Measurements from ENCODE around the gene STEAP1B.
"Not testable (repeated sequence)": the region's sequence is repeated elsewhere in the genome, so short reads cannot be mapped to it uniquely, and the experiment has no call there.

The STEAP1B gene

DNA sequence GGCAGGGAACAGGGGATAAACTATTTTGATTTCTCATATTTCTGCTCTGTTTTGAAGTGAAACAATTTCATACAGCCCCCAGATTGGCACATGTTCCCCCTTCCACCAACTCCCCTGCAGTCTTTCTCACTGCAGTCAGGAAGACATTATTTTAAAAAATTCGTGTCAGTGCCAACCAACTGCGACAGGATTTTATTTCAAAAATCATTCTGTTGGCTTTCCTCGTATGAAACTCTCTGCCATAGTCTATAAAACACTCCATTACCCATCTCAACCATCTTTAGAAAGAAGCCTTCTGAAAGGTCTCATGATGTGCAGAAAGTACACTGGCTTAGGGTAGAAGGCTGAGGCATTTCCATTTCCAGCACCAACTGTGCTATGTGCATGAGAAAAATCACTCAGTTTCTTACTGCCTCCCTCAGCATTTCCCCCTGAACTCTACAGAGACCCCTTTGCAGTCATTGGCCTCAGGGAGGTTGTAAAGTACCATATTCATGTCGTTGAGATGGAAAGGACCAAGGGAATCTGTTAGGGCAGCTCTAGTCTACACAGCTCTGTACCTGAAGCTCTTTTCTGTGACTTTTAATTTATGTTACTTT is 46.9 kb downstream of the STEAP1B start:
- DNase-seq (ENCODE audit: low spot score) = no peak

DNA sequence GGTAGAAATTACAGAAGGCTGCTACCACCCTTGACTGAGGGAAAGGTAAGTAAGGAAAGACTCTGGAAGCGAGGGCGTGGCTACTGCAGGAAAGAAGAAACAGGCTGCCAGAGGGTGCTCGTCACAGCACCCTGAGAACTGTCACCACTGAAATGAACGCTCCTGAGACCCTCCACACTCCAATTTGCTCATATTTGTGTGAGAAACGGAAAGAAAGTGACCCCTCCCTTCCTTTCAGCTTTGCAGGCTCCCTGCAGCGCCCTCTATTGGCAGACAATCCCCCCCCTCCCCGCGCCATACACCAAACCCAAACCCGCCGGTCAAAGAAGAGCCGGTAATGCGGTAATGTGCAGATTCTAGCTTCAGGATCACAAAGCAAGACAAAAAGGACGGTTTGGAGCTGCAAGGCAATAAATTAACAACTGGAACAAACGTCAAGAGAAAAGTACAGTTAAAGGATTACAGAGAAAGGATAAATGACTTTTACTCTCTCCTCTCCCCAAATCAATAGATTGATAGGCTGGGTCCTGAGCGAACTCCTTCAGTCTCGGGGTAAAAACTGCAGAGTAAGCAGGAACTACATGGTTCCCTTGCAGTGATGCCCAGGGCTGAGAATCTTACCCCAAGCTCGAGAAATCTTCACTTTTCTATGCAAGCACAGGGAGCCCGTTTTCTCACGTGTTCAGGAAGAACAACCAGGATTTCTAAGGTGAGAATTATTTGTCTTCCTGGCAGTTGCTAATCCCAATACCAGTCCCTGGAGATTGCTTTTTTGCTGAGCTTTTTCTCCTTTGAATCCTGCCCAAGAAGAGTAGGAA is 47.6 kb downstream of the STEAP1B start:
- no peak for DNase-seq (ENCODE audit: low spot score)

DNA sequence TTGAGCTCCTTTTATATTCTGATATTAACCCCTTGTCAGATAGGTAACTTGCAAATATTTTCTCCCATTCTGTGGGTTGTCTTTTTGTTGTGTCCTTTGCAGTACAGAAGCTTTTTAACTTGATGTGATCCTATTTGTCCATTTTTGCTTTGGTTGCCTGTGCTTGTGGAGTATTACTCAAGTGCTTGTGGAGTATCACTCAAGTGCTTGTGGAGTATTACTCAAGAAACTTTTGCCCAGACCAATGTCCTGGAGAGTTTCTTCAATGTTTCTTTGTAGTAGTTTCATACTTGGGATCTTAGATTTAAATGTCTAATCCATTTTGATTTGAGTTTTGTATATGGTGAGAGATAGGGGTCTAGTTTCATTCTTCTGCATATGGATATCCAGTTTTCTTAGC is 50.0 kb downstream of the STEAP1B start:
- DNase-seq (ENCODE audit: low spot score) = not testable (repeated sequence)

DNA sequence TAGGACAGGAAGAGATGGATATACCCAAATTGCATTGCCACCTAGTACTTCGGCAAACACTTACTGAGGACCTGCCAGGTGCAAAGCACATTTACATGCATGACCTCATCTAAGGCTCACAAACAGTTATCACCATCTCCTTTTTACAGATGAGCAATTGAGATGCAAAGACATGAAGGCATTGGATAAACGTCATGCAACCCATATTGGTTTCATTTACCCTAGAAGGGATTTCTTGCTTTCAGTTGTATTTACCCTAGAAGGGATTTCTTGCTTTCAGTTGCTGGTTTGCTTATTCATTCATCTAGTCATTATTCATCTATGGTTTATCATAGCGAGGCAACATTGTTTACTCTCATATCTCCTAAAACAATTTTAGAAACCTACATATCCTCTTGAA is 52.2 kb downstream of the STEAP1B start:
- DNase-seq (ENCODE audit: low spot score) = no peak

DNA sequence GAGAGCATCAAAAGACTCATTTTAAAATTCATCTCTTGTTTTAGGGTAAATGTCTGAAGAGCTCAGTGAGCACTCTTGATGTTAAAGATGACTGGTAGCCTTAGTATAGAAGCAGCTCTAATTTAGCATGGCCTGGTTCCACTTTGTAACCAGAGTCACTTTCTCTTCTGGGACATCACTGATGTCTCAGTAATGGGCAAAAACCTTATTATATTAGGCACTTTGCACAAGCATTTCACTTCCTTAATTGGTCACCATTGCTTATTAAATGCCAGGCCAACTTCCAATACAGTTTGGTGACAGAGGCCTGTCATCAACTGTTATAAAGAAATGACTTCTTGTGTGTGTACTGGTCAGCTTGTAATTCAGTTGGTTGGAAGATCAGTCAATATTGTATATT is 53.0 kb downstream of the STEAP1B start:
- no peak for DNase-seq (ENCODE audit: low spot score)

DNA sequence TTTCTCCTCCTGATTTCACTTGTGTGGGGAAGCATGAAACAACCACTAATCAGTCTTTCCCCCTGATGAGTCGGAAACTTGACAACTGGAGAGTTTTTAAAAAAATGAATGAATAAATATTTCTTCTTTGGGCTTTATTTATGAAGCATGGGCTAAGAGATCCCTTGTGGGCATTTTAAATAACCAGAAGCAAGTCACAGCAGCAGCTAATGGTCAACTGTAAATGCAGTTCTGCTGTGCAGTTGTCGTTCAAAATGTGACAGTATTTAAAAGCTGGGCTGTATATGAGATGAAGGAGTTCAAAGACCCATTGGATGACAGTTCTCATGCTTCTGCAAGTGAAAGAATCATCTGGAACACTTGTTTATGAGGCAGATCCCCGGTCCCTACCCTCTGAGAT is 54.1 kb downstream of the STEAP1B start:
- no peak for DNase-seq (ENCODE audit: low spot score)

- no peak for DNase-seq (ENCODE audit: low spot score)
Observed at GRCh38 chr7:22445140-22445743, 54.7 kb downstream of the STEAP1B start.

DNA sequence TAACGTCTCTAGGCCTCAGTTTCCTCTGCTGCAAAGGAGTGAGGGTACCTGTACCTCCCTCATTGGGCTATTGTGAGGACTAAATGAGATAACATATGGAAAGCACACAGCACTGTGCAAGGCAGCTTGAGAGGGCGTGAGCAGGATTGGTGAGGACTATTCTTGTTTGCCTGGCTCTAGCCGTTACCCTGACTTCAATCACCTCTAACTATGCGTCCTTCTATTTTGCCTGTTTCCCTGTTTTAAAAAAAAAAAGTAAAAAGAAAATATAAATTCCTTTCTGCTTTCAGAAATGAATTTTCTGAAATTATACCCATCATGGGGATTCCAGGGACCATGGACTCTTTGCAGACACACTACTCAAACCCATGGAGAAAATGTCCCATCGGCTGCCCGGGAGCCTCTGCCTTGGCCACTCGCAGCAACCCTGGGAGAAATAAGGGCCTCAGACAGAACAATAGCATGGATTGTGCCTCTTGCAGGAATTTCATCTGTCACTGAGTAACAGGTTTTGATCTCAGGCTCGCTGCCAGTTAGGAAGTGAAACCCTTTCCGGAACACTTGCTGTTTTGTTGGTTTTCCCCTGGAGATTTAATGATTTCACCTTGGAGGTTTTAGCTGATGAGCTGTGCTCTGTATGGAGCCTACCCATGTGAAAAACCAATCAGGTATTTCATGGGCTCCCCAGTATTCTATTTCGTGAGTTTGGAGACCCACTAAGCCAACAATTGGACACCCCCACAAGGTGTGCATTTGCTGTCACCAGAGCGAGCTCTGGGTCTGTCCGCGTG is 55.6 kb downstream of the STEAP1B start:
- peak; percentile 97 for DNase-seq (ENCODE audit: low spot score)

GRCh38 chr7:22443370-22444180 is 56.4 kb downstream of the STEAP1B start:
- DNase-seq (ENCODE audit: low spot score) = no peak

GRCh38 chr7:22442882-22443369 is 57.1 kb downstream of the STEAP1B start:
- no peak for DNase-seq (ENCODE audit: low spot score)

- DNase-seq (ENCODE audit: low spot score) = no peak
Observed at GRCh38 chr7:22442187-22442881, 57.7 kb downstream of the STEAP1B start.

DNA sequence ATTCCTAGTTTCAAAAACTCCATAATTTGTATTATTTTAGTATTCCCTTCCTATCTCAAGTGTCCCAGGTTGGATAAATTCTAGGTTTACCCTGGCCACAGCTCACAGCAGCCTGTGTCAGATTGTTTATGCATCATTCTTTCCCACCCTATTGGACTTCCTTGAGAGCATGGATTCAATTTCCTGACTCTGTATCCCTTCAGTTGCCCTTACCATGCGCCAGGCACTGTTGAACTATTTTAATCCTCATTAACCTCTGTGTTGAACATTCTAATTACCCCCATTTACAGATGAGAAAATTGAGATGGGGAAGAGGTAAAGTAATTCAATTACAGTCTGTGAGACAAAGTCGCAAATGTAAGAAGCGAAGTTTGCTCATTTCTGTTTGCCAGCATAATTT is 58.8 kb downstream of the STEAP1B start:
- DNase-seq (ENCODE audit: low spot score) = no peak

DNA sequence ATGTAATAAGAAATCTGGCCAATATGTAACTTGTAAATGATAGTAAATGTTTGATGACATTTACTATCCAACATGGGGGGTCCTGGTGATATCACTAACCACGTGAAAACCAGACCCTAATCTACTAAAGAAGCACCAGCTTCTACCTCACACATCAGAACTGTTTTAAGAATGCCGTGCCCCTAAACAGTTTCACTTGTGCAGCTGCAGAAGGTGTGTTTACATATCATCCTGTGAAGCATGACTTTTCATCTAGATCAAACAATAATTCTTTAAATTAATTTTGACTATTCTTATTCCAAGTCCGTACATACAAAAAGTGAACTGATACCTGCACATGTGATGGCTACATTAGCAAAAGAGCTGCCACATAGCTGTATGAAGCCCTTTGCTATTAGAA is 61.0 kb downstream of the STEAP1B start:
- no peak for DNase-seq (ENCODE audit: low spot score)

DNA sequence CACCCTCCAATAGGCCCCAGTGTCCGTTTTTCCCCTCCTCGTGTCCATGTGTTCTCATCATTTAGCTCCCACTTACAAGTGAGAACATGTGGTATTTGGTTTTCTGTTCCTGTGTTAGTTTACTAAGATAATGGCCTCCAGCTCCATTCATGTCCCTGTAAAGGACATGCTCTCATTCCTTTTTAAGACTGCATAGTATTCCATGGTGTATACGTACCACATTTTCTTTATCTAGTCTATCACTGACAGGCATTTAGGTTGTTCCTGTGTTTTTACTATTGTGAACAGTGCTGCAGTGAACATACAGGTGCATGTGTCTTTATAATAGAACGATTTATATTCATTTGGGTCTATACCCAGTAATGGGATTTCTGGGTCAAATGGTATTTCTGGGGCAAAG is 63.4 kb downstream of the STEAP1B start:
- not testable (repeated sequence) for DNase-seq (ENCODE audit: low spot score)

DNA sequence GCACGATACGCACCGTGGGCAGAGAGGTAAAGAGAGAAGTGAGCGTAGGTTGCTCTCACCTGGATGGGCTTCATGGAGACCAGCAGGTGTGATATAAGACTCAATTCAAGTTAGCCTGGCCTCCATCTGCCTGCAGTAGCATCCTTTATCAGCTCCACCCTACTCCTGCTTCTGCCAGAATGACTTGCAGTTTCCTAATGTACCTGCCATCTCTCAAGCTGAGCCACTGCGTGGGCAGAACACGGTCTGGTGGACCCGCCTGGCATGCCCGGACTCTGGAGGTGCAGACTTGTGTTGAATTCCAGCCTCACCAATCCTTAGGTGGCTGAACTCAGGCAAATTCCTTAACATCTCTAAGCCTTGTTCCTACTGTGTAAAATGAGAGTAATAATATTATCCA is 64.3 kb downstream of the STEAP1B start:
- DNase-seq (ENCODE audit: low spot score) = no peak

GRCh38 chr7:22435105-22435504 is 64.9 kb downstream of the STEAP1B start:
- no peak for DNase-seq (ENCODE audit: low spot score)

GRCh38 chr7:22433710-22434460 is 66.1 kb downstream of the STEAP1B start:
- no peak for DNase-seq (ENCODE audit: low spot score)

DNA sequence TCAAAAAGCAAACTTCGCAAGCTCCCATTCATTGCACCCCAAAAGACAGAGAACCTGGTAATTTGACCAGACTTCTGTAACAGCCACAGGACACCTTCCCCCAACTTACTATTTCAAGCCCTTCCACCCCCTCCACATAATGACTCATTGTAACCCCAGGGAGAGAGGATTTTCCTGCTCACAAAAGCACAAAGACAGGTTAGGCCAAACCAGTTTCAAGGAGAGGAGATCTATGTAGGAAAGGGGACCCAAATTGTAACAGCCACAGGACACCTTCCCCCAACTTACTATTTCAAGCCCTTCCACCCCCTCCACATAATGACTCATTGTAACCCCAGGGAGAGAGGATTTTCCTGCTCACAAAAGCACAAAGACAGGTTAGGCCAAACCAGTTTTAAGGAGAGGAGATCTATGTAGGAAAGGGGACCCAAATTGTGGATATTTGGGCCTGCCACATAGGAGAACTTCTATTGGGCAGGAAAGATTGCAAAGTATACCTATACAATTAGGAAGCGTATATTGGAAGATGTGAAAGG is 66.8 kb downstream of the STEAP1B start:
- not testable (repeated sequence) for DNase-seq (ENCODE audit: low spot score)

DNA sequence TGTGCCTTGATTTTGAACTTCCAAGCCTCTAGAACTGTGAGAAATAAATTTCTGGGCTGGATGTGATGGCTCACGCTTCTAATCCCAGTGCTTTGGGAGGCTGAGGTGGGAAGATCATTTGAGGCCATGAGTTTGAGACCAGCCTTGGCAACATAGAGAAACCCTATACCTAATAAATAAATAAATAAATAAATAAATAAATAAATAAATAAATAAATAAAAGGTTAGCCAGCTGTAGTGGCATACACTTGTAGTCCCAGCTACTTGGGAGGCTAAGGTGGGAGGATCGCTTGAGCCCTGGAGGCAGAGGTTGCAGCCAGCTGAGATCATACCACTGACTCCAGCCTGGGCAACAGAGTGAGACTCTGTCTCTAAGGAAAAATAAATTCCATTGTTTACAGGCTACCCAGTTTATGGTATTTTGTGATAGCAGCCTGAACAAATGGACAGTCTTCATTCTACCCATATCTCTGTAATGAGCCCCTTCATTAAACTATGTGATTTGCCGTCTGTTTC is 67.7 kb downstream of the STEAP1B start:
- DNase-seq (ENCODE audit: low spot score) = no peak

- no peak for DNase-seq (ENCODE audit: low spot score)
Observed at GRCh38 chr7:22430457-22430856, 69.5 kb downstream of the STEAP1B start.
